Activated T-helper 1 cell treated with Interleukin-2 at 50 U/mL for 16 hours (primary cell): ENCODE data around the gene PRKCI.
"Not testable (repeated sequence)": the region's sequence is repeated elsewhere in the genome, so short reads cannot be mapped to it uniquely, and the experiment has no call there.

ENCODE experiments used
- DNase-seq: peaks from one replicate; pipeline ENCODE4 v3.0.0-alpha.2; 2020; ENCODE audit warnings: low read depth

Gene PRKCI

GRCh38 chr3:170296703-170297102 lies 74.5 kb downstream of the PRKCI start:
- no peak for DNase-seq

- DNase-seq: no peak
Measured at GRCh38 chr3:170301405-170301804, 79.2 kb downstream of the PRKCI start.

- DNase-seq: no peak
Measured at GRCh38 chr3:170302008-170302407, 79.8 kb downstream of the PRKCI start.

DNA sequence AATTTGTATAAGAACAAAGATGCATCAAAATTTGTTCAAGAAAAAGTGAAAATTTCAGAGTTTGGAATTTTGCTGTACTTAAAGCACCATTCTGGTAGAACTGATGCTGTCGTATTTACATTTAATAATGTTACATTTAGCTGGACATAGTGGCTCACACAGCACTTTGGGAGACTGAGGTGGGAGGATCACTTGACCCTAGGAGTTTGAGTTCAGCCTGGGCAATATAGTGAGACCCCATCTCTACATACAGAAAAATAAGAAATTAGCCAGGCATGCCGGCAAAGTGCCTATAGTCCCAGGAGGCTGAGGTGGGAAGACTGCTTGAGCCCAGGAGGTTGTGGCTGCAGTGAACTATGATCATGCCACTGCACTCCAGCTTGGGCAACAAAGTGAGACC lies 83.8 kb downstream of the PRKCI start:
- no peak for DNase-seq

- DNase-seq: no peak
Measured at GRCh38 chr3:170307671-170308405, 85.6 kb downstream of the PRKCI start.

GRCh38 chr3:170309046-170309445 lies 86.8 kb downstream of the PRKCI start:
- DNase-seq: no peak

- DNase-seq: no peak
Measured at GRCh38 chr3:170317954-170318353, 95.7 kb downstream of the PRKCI start.

- no peak for DNase-seq
Measured at GRCh38 chr3:170320461-170321121, 98.4 kb downstream of the PRKCI start.

DNA sequence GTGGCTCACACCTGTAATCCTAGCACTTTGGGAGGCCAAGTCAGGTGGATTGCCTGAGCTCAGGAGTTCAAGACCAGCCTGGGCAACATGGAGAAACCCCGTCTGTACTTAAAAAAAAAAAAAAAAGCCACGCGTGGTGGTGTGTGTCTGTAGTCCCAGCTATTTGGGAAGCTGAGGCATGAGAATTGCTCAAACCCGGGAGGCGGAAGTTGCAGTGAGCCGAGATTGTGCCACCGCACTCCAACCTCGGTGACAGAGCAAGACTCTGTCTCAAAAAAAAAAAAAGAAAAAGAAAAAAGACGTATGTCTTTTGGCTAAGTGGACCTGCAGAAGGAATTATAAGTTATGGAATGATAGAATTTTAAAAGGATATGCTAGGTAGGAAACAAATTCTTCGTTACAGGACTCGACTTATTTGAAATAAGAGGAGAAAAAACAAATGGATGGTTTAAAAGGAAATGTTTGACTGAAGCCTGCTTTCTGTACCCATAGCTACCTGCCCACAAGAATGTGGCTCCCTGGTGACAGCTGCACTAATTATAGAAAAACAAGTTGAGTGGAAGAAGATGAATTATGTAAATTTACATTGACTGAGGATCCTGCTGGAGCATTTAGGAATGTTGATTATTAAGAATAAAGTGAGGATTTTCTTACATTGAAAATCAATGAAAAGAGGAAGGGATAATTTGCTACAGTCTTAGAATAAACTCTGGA lies 99.3 kb downstream of the PRKCI start:
- DNase-seq: no peak

GRCh38 chr3:170322566-170323269 lies 100.5 kb downstream of the PRKCI start:
- DNase-seq: no peak

- DNase-seq: no peak
Measured at GRCh38 chr3:170323331-170323730, 101.1 kb downstream of the PRKCI start.

- no peak for DNase-seq
Measured at GRCh38 chr3:170324962-170325361, 102.7 kb downstream of the PRKCI start.

- no peak for DNase-seq
Measured at GRCh38 chr3:170327040-170327808, 105.0 kb downstream of the PRKCI start.

DNA sequence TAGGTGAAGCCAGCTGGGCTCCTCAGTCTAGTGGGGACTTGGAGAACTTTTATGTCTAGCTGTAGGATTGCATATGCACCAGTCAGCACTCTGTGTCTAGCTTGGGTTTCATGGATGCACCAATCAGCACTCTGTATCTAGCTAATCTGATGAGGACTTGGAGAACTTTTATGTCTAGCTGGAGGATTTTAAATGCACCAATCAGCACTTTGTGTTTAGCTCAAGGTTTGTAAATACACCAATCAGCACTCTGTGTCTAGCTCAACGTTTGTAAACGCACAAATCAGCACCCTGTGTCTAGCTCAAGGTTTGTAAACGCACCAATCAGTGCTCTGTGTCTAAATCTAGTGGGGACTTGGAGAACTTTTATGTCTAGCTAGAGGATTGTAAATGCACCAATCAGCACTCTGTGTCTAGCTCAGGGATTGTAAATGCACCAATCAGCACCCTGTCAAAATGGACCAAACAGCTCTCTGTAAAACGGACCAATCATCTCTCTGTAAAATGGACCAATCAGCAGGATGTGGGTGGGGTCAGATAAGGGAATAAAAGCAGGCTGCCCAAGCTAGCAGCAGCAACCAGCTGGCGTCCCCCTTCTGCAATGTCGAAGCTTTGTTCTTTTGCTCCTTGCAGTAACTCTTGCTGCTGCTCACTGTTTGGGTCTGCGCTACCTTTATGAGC lies 105.8 kb downstream of the PRKCI start:
- DNase-seq: not testable (repeated sequence)

DNA sequence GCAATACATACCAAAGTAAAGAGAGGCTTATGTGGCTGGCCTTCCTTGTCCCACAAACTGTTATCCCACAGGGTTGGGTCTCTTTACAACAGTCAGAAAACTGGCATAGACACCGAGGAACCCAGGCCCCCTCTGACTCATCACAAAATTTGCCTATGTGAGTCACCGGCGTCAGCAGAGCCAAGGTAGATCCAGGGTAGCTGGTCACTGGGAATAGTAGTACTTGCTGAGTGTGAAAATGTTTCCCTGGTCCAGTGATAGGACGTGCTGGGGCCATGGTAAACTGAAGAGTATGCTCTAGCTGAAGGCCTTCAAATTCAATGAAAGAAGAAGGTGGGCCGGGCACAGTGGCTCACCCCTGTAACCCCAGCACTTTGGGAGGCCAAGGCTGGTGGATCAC lies 108.1 kb downstream of the PRKCI start:
- no peak for DNase-seq

DNA sequence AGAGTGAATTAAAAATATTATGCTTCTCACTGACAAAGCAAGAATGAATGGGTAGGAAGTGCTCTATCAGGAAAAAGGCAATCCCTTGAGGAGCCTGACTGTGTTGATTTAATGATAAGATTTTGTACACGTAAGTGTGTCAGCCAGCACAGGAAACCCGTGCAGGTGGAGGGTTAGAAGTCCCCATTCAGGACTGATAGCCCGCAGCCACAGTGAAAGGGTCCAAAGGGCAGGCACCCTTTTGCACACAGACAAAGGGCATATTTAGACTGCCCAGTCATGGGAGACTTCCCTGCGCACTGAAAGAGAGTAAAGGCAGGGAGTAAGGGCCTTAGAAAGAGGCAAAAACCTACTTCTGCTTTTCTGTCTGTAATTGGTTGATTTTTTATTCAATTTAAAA lies 108.9 kb downstream of the PRKCI start:
- DNase-seq: no peak

- DNase-seq: no peak
Measured at GRCh38 chr3:170337420-170337819, 115.2 kb downstream of the PRKCI start.

- DNase-seq: no peak
Measured at GRCh38 chr3:170338690-170339340, 116.6 kb downstream of the PRKCI start.

DNA sequence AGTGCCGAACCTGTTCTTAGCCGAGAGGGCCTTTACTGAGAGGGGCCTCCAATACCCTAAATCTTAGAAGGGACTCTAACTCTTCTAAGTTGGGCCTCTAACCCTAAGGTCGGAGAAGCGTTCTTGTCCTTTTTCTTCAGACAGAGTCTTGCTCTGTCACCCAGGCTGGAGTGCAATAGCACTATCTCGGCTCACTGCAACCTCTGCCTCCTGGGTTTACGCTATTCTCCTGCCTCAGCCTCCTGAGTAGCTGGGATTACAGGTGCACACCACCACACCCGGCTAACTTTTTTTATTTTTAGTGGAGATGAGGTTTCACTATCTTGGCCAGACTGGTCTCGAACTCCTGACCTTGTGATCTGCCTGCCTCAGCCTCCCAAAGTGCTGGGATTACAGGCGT lies 120.0 kb downstream of the PRKCI start:
- DNase-seq: not testable (repeated sequence)

DNA sequence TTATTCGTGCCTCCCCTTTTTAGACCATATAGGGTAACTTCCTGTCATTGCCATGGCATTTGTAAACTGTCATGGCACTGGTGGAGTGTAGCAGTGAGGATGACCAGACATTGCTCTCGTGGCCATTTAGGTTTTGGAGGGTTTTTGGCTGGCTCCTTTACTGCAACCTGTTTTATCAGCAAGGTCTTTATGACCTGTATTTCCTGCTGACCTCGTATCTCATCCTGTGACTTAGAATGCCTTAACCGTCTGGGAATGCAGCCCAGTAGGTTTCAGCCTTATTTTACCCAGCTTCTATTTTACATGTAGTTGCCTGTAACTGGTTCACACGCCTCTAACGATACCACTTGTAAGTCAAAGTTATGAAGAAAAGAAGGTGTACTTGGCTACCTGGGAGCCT lies 121.6 kb downstream of the PRKCI start:
- not testable (repeated sequence) for DNase-seq

DNA sequence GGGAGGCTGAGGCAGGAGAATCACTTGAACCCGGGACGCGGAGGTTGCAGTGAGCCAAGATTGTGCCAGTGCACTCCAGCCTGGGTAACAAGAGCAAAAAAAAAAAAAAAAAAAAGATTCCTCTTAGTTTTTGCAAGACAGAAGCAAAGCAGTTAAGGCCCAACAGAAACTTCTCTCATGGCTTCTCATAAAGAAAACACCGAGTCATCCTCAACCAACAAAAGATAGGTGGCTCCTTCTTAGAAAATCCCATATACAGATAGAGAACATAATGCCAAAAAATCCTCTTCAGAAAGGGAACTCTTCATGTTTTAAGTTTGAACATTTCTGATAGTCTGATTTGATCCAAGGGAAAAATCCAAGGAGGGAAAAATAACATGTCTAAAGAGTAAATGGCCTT lies 122.7 kb downstream of the PRKCI start:
- no peak for DNase-seq
